Measurements from ENCODE around the gene TMEM240. TPM values are rescaled to one million over a fixed set of nuclear protein-coding genes. Genes with fewer than 3 reads are reported as not detected.
"Not testable (repeated sequence)": the region's sequence is repeated elsewhere in the genome, so short reads cannot be mapped to it uniquely, and the experiment has no call there.

TMEM240 gene
- total RNA-seq, 1 experiment from 2014 or later = 0.87 TPM

DNA sequence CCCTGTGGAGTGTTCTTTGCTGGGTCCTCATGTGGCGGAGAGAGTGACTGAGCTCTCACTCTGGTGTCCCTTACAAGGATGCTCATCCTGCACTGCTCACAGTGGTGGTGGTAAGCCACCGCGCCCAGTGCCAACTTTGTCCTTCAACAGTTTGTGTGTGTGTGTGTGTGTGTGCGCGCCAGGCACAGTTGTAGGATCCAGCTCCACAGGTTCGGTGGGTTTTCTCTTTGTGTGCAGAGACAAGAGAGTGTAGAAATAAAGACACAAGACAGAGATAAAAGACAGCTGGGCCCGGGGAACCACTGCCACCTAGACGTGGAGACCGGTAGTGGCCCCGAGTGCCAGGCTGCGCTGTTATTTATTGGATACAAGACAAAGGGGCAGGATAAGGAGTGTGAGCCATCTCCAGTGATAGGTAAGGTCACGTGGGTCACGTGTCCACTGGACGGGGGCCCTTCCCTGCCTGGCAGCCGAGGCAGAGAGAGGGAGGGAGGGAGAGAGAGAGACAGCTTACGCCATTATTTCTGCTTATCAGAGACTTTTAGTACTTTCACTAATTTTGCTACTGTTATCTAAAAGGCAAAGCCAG, 35.6 kb downstream of the TMEM240 start:
- H4K20me1 ChIP-seq (ENCODE audit: low read length); H3F3A ChIP-seq (ENCODE audit: low read length, unreplicated experiment); H3K4me1 ChIP-seq (ENCODE audit: insufficient read depth, low read length); H3K27me3 ChIP-seq (ENCODE audit: low read length); H3K9me2 ChIP-seq (replicated peaks; ENCODE audit: low read length); H3K9ac ChIP-seq (ENCODE audit: low read length); H3K9me3 ChIP-seq (ENCODE audit: low read length); H3K36me3 ChIP-seq (ENCODE audit: low read depth, low read length); H3K79me2 ChIP-seq (ENCODE audit: low read length); BruUV-seq (replicated peaks): not testable (repeated sequence)
- peak; percentile 65 for TF ChIP-seq CTCF (conservative IDR thresholded peaks at IDR 0.05; ENCODE audit: low read depth, low read length)
- Histone ChIP-seq H3K4me3 (ENCODE audit: low read length) (peak overlapping the region; percentile 41; the same call in 1 of the 2 replicates), H3K27ac (ENCODE audit: low read length) (0 out of 2 replicates have a peak overlapping the region, but pooled peaks have one; percentile 30), H3K4me2 (ENCODE audit: low read length) (peak overlapping the region; percentile 63), H2AFZ (ENCODE audit: low read length) (peak overlapping the region; percentile 50)
- intact Hi-C loops (cut with micrococcal nuclease) = loop anchor here (2.0 kb wide), 1 partner anchor 106 kb away; the partner anchor contains the start of gene CCNL2
- CTCF ChIA-PET = interaction anchor here (0.5 to 1.3 kb wide), 7 partner anchors 64 to 628 kb away, joined by 3 to 6 read pairs (median 5); partner anchors contain the start of gene CCNL2
- peak; percentile 97 for DNase-seq
- POLR2A ChIA-PET (ENCODE audit: unreplicated experiment) = interaction anchor here (0.6 to 0.7 kb wide), 3 partner anchors 19 to 887 kb away, joined by 3 to 9 read pairs (median 3); partner anchors contain the start of genes CCNL2 and RER1
- ATAC-seq = peak; percentile 72

GRCh38 chr1:1495461-1495975, 44.9 kb downstream of the TMEM240 start:
- POLR2A ChIA-PET (ENCODE audit: unreplicated experiment); intact Hi-C loops (cut with micrococcal nuclease): not testable (repeated sequence)

GRCh38 chr1:1494311-1494710, 46.1 kb downstream of the TMEM240 start:
- ATAC-seq; DNase-seq; H2AFZ ChIP-seq (ENCODE audit: low read length); H4K20me1 ChIP-seq (ENCODE audit: low read length); H3F3A ChIP-seq (ENCODE audit: low read length, unreplicated experiment); H3K27ac ChIP-seq (ENCODE audit: low read length); CTCF ChIA-PET; H3K9ac ChIP-seq (ENCODE audit: low read length); H3K79me2 ChIP-seq (ENCODE audit: low read length); BruUV-seq (replicated peaks); H3K4me3 ChIP-seq (ENCODE audit: low read length); H3K4me2 ChIP-seq (ENCODE audit: low read length); H3K4me1 ChIP-seq (ENCODE audit: insufficient read depth, low read length); H3K9me2 ChIP-seq (replicated peaks; ENCODE audit: low read length); H3K9me3 ChIP-seq (ENCODE audit: low read length); POLR2A ChIA-PET (ENCODE audit: unreplicated experiment); intact Hi-C loops (cut with micrococcal nuclease); H3K27me3 ChIP-seq (ENCODE audit: low read length): not testable (repeated sequence)
- peaks cover 60% of the 10 kb centered on the region for H3K36me3 ChIP-seq (ENCODE audit: low read depth, low read length)

More at GRCh38 chr1:1495461-1495975, 44.9 kb downstream of the TMEM240 start:
- H2AFZ ChIP-seq (ENCODE audit: low read length); H3F3A ChIP-seq (ENCODE audit: low read length, unreplicated experiment); H4K20me1 ChIP-seq (ENCODE audit: low read length); DNase-seq; H3K4me3 ChIP-seq (ENCODE audit: low read length); H3K4me2 ChIP-seq (ENCODE audit: low read length); H3K79me2 ChIP-seq (ENCODE audit: low read length); ATAC-seq; H3K9me2 ChIP-seq (replicated peaks; ENCODE audit: low read length); H3K27me3 ChIP-seq (ENCODE audit: low read length); BruUV-seq (replicated peaks); H3K9me3 ChIP-seq (ENCODE audit: low read length); H3K27ac ChIP-seq (ENCODE audit: low read length); CTCF ChIA-PET; H3K9ac ChIP-seq (ENCODE audit: low read length); H3K4me1 ChIP-seq (ENCODE audit: insufficient read depth, low read length): not testable (repeated sequence)
- peaks cover 49% of the 10 kb centered on the region for H3K36me3 ChIP-seq (ENCODE audit: low read depth, low read length)

DNA sequence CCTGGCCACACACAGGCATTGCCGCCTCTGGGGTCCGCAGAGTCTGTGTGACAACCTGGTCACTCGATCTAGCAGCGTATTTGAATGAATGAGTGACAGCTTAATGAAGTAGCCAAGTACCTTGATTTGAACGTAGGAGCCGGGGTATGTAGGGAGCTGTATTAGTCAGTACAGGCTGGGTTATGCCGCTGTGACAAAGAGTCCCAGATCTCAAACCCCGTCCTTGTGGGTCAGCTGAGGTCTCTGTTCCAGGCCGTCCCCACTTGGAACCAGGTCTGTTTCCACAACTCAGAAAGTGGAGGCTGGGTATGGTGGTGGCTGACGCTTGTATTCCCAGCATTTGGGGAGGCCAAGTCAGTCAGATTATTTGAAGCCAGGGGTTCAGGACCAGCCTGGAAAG, 48.8 kb downstream of the TMEM240 start:
- H3K36me3 ChIP-seq (ENCODE audit: low read depth, low read length) = peaks cover 82% of the 10 kb centered on the region
- intact Hi-C loops (cut with micrococcal nuclease) = no loop called here
- CTCF ChIA-PET = no interaction called here

More for the DNA sequence above, 48.8 kb downstream of the TMEM240 start:
- ATAC-seq = no peak
- no peak for DNase-seq
- no peak for TF ChIP-seq CTCF (conservative IDR thresholded peaks at IDR 0.05; ENCODE audit: low read depth, low read length)
- no peak for TF ChIP-seq EZH2phosphoT487 (IDR thresholded peaks at IDR 0.05; ENCODE audit: borderline replicate concordance, low read length)
- TF ChIP-seq EZH2 (IDR thresholded peaks at IDR 0.05; ENCODE audit: low read length, unreplicated experiment) = no peak
- H3K9me3 ChIP-seq (ENCODE audit: low read length) = no peaks in the 10 kb centered on the region
- H3K4me2 ChIP-seq (ENCODE audit: low read length) = no peak overlapping the region
- no peaks in the 10 kb centered on the region for H3K4me1 ChIP-seq (ENCODE audit: insufficient read depth, low read length)
- H3K9ac ChIP-seq (ENCODE audit: low read length) = no peak overlapping the region
- H3K9me2 ChIP-seq (replicated peaks; ENCODE audit: low read length) = no peaks in the 10 kb centered on the region
- POLR2A ChIA-PET (ENCODE audit: unreplicated experiment) = no interaction called here
- no peaks in the 10 kb centered on the region for H3K27me3 ChIP-seq (ENCODE audit: low read length)
- no peaks in the 10 kb centered on the region; the same call in 1 of the 2 replicates for H3K79me2 ChIP-seq (ENCODE audit: low read length)
- H3K4me3 ChIP-seq (ENCODE audit: low read length) = no peak overlapping the region
- no peak overlapping the region for H3K27ac ChIP-seq (ENCODE audit: low read length)
- BruUV-seq (replicated peaks) = no TSS peak
- H3F3A ChIP-seq (ENCODE audit: low read length, unreplicated experiment) = no peaks in the 10 kb centered on the region
- no peaks in the 10 kb centered on the region for H4K20me1 ChIP-seq (ENCODE audit: low read length)
- H2AFZ ChIP-seq (ENCODE audit: low read length) = no peak overlapping the region

Data from PC-3 (cell line).